ENCODE data around the gene SAMSN1.

DNA sequence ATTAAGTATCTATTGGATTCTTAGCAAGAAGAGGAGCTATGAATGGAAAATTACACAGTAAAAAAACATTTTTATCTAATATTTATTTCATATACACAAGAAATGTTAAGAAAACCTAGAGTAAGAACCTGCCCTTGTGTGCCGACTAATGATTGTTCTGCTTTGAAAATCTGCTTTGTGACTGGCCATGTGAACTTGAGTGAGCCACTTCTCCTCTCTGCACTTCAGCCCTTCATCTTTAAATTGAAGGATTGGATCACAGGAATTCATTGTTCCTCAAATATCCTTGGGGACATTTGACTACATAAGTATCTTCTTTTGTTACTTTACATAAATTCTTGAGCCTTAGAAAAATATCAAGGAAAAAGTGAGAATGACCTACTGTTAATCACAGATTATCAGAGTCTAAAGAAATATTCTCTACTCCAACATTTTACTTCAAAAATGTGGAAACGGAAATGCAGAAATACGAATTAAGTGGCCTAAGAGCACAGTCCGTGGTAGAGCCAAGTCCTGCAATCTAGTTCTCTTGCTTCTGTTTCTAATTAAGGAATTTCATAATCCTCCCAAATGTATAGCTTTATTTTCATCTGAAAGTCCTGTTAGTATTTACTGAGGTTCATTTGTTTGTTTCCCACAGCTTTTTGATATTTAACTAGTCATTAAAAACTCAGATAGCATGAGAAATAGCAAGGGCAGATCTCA is 46.3 kb upstream of the SAMSN1 start:
- TF ChIP-seq, protein P1, sequence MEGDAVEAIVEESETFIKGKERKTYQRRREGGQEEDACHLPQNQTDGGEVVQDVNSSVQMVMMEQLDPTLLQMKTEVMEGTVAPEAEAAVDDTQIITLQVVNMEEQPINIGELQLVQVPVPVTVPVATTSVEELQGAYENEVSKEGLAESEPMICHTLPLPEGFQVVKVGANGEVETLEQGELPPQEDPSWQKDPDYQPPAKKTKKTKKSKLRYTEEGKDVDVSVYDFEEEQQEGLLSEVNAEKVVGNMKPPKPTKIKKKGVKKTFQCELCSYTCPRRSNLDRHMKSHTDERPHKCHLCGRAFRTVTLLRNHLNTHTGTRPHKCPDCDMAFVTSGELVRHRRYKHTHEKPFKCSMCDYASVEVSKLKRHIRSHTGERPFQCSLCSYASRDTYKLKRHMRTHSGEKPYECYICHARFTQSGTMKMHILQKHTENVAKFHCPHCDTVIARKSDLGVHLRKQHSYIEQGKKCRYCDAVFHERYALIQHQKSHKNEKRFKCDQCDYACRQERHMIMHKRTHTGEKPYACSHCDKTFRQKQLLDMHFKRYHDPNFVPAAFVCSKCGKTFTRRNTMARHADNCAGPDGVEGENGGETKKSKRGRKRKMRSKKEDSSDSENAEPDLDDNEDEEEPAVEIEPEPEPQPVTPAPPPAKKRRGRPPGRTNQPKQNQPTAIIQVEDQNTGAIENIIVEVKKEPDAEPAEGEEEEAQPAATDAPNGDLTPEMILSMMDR (IDR thresholded peaks at IDR 0.05): no peak
- TF ChIP-seq POLR2AphosphoS5 (IDR thresholded peaks at IDR 0.05): no peak
